Peyer's patch (tissue), 4 donors: Measurements from ENCODE around the gene UGT1A9.

Experiments
- POLR2A ChIP-seq, 2 donors: fragments of 450-650 bp; IDR thresholded peaks; one replicate each; pipeline ENCODE4 v1.5.1; 2017; ENCODE audit warnings: antibody characterized with exemption in 2 of 2, mild to moderate bottlenecking in 2 of 2, moderate library complexity in 2 of 2
- TF ChIP-seq, protein P1 (sequence below), 6 experiments: fragments of 450-650 bp in 4 of 6; fragments of 200-600 bp in 2 of 6; sonication (generic) in 1 of 6; IDR thresholded peaks; one replicate each; pipeline ENCODE4 v1.5.1; 2017 to 2019; ENCODE audit warnings: antibody characterized with exemption in 6 of 6, mild to moderate bottlenecking in 3 of 6, moderate library complexity in 1 of 6

DNA sequence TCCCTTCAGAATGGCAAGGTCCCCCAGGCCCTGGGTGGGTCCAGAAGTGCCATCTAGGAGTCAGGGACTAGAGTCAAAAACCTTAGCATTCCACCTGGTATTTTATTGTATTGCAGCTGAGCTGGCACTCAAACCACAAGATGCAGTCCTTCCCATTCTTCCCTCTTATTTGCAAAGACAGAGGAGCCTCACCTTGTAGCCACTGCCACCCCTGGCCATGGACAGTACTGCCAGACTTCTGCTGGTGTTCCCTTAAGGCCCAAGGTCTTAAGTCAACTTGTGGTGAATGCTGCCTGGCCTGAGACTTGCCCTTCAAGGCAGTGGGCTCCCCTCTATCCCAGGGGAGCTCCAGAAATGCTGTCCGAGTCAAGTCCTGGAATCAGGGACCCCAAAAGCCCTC is 28.6 kb upstream of the UGT1A9 start:
- TF ChIP-seq, protein P1, sequence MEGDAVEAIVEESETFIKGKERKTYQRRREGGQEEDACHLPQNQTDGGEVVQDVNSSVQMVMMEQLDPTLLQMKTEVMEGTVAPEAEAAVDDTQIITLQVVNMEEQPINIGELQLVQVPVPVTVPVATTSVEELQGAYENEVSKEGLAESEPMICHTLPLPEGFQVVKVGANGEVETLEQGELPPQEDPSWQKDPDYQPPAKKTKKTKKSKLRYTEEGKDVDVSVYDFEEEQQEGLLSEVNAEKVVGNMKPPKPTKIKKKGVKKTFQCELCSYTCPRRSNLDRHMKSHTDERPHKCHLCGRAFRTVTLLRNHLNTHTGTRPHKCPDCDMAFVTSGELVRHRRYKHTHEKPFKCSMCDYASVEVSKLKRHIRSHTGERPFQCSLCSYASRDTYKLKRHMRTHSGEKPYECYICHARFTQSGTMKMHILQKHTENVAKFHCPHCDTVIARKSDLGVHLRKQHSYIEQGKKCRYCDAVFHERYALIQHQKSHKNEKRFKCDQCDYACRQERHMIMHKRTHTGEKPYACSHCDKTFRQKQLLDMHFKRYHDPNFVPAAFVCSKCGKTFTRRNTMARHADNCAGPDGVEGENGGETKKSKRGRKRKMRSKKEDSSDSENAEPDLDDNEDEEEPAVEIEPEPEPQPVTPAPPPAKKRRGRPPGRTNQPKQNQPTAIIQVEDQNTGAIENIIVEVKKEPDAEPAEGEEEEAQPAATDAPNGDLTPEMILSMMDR (IDR thresholded peaks at IDR 0.05) = peak in 3 of 6 experiments; percentile 29 to 51 (median 42)
- no peak for TF ChIP-seq POLR2A (IDR thresholded peaks at IDR 0.05)
